ENCODE results near the gene SESN2. TPM values are rescaled to one million over a fixed set of nuclear protein-coding genes. Genes with fewer than 3 reads are reported as not detected.
A peak's percentile ranks its signal among the peaks of the same experiment; 100 is the strongest.

The SESN2 gene
- total RNA-seq, 1 donor from 2014 or later, result 15.6 TPM

DNA sequence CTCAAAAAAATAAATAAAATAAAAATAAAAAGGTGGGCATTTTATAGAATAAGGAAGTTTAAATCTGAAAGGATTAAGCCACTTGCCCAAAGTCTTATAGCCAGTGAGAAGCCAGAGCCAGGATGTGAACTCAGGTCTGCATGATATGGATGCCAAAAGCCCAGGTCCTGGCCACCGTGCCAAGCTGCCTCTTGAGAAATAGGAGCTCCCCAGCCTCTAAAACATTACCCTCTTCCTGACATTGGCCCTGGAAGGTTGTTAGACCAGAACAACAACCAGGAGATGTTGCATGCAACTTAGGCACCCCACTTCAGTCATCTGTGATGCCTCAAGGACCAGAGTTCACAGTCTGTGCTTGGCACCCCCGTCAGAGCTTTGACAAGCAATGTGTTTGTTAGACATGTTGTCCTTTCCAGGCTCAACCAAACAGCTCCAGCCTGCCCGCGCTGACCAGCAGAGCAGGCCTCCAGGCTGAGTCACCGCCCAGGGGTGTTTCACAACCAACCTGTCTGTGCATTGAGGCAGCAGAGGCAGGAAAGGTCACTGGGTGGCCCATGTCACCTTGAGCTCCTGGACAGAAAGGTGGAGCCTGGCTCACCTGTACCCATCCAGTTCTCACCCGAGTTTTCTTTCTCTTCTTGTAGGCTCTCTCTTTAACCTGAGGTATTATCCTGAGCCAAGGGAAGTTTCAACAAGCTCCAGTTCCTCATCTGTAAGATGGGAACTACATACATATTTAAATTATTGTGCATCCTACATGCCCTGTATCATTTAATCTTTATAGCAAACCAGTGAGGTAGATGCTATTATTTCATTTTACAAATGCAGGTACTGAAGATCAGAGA lies 54.6 kb downstream of the SESN2 start:
- peak; percentile 90 for DNase-seq
- ATAC-seq, result peak; percentile 96
- intact Hi-C loops (cut with DNase I), result no loop called here
- Histone ChIP-seq H3K36me3 (no peaks in the 10 kb centered on the region), H3K4me3 (no peak overlapping the region), H3K27ac (no peak overlapping the region), H3K27me3 (no peaks in the 10 kb centered on the region), H3K9me3 (no peaks in the 10 kb centered on the region), H3K4me1 (no peaks in the 10 kb centered on the region)
- TF ChIP-seq, protein P1, sequence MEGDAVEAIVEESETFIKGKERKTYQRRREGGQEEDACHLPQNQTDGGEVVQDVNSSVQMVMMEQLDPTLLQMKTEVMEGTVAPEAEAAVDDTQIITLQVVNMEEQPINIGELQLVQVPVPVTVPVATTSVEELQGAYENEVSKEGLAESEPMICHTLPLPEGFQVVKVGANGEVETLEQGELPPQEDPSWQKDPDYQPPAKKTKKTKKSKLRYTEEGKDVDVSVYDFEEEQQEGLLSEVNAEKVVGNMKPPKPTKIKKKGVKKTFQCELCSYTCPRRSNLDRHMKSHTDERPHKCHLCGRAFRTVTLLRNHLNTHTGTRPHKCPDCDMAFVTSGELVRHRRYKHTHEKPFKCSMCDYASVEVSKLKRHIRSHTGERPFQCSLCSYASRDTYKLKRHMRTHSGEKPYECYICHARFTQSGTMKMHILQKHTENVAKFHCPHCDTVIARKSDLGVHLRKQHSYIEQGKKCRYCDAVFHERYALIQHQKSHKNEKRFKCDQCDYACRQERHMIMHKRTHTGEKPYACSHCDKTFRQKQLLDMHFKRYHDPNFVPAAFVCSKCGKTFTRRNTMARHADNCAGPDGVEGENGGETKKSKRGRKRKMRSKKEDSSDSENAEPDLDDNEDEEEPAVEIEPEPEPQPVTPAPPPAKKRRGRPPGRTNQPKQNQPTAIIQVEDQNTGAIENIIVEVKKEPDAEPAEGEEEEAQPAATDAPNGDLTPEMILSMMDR (IDR thresholded peaks at IDR 0.05), result no peak

DNA sequence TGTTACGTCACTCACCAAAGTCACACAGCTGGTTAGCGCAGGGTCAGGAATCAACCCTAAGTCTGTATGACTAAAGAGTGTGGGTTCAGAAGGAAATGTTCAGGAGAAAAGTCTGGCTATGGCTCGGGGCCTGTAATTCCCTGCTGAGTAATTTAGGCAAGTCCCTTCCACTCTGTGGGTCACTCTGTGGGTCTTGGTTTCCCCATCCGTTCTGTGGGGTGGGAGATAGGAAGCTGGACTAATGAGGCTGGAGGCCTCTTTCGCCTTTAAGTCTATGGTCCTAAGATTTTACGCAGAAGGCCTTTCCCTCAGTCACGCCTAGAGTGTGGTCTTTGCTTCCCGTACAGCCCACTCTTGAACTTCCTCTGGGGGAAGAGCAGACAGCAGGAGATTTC lies 55.2 kb downstream of the SESN2 start:
- H3K4me3 ChIP-seq, result no peak overlapping the region
- H3K27ac ChIP-seq, result no peak overlapping the region
- no peaks in the 10 kb centered on the region for H3K27me3 ChIP-seq
- no peaks in the 10 kb centered on the region for H3K4me1 ChIP-seq
- ATAC-seq, result peak; percentile 20
- intact Hi-C loops (cut with DNase I), result no loop called here
- H3K36me3 ChIP-seq, result no peaks in the 10 kb centered on the region
- TF ChIP-seq, protein P1 (IDR thresholded peaks at IDR 0.05), result no peak
- no peaks in the 10 kb centered on the region for H3K9me3 ChIP-seq
- no peak for DNase-seq

DNA sequence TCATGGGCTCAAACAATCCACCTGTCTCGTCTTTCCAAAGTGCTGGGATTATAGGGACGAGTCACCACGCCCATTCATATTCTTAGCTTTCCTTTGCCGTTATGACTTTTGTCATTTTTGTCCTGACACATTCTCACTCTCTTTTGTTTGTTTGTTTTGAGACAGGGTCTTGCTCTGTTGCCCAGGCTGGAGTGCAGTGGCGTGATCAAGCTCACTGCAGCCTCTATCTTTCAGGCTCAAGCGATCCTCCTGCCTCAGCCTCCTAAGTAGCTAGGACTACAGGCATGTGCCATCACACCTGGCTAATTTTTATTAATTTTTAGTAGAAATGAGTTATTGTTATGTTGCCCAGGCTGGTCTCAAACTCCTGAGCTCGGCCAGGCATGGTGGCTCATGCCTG lies 57.7 kb downstream of the SESN2 start:
- no peak for ATAC-seq
- no peaks in the 10 kb centered on the region for H3K4me1 ChIP-seq
- no peak overlapping the region for H3K27ac ChIP-seq
- DNase-seq, result no peak
- H3K4me3 ChIP-seq, result no peak overlapping the region
- no peaks in the 10 kb centered on the region for H3K27me3 ChIP-seq
- TF ChIP-seq, protein P1 (IDR thresholded peaks at IDR 0.05), result no peak
- no peaks in the 10 kb centered on the region for H3K36me3 ChIP-seq
- intact Hi-C loops (cut with DNase I), result no loop called here
- H3K9me3 ChIP-seq, result no peaks in the 10 kb centered on the region

DNA sequence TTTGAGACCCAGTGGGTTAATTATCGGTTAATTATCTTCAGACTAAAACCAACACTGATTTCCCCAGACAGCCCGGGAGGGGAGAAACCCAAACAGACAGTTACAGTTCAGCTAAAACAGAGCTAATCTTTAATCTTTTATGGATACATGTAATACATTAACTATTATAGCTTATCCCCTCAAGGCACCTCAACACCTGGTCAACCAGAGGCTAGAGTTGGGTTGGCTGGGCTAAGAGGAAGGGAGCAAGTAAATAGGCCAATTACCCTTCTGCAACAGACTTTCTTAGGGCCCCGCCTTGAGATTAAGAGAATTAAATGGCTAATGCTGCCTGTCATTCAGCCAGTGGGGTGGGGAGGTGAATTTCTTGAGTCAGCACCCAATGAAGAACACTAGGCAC lies 62.9 kb downstream of the SESN2 start:
- TF ChIP-seq, protein P1 (IDR thresholded peaks at IDR 0.05), result no peak
- intact Hi-C loops (cut with DNase I), result no loop called here
- Histone ChIP-seq H3K9me3 (no peaks in the 10 kb centered on the region), H3K4me3 (no peak overlapping the region), H3K36me3 (no peaks in the 10 kb centered on the region), H3K4me1 (no peaks in the 10 kb centered on the region), H3K27me3 (no peaks in the 10 kb centered on the region), H3K27ac (no peak overlapping the region)
- DNase-seq, result no peak
- no peak for ATAC-seq

DNA sequence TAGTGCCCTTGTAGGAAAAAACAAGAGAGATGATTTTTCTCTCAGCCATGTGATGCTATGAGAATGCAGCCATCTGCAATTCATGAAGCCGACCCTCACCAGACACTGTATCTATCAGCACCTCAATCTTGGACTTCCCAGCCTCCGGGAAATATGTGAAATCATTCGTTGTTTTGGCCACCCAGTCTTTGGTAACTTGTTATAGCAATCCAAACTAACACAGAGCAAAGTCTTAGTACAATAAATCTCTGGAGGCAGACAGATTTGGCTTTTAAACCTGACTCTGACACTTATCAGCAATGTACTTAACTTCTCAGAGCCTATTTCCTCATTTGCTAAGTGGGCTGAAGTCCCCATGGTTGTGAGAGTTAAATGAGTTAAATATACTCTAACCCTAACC lies 64.4 kb downstream of the SESN2 start:
- Histone ChIP-seq H3K4me3 (no peak overlapping the region), H3K4me1 (no peaks in the 10 kb centered on the region), H3K9me3 (no peaks in the 10 kb centered on the region), H3K36me3 (no peaks in the 10 kb centered on the region), H3K27ac (no peak overlapping the region), H3K27me3 (no peaks in the 10 kb centered on the region)
- no peak for ATAC-seq
- TF ChIP-seq, protein P1 (IDR thresholded peaks at IDR 0.05), result no peak
- DNase-seq, result no peak
- intact Hi-C loops (cut with DNase I), result no loop called here

Data from upper lobe of right lung (tissue), 1 donor.